ENCODE data around the gene ARHGAP18.
A peak's percentile ranks its signal among the peaks of the same experiment; 100 is the strongest.

Gene ARHGAP18

DNA sequence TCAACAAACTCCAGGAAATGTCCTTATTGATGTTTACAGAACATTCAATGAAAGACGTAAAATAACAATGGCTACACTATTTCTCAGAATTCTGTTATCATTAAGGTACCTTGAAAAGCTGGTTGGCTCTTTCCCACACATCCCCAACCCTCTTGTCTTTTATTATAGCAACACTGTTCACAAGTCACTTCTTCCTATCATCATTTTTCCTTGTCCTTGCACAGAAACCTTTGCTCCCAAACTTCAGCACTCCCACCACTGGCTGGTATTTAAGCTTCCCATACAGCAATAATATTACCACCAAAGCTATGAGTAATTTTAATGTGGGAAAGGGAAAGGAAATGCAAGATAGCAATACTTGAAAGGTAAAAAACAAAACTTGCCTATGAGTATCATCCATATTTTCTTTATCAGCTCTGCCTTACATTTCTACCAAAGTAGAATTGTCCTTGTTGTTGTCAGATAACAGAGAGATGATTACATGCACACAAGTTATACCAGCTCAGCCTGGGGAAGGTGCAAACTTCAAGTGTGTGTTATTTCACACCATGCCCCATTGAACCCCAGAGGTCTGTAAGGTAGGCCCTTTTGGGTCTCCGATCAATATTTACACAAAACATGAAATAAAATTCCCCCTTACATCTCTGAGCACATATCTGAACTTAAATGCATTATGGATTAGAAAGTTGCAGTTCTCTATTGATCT, 32.2 kb downstream of the ARHGAP18 start:
- in situ Hi-C loops (cut with MboI; ENCODE audit: low pct_unique_long_range_greater_than_20kb, low sequenced_read_pairs, unreplicated experiment): no loop called here
- TF ChIP-seq, protein P1, sequence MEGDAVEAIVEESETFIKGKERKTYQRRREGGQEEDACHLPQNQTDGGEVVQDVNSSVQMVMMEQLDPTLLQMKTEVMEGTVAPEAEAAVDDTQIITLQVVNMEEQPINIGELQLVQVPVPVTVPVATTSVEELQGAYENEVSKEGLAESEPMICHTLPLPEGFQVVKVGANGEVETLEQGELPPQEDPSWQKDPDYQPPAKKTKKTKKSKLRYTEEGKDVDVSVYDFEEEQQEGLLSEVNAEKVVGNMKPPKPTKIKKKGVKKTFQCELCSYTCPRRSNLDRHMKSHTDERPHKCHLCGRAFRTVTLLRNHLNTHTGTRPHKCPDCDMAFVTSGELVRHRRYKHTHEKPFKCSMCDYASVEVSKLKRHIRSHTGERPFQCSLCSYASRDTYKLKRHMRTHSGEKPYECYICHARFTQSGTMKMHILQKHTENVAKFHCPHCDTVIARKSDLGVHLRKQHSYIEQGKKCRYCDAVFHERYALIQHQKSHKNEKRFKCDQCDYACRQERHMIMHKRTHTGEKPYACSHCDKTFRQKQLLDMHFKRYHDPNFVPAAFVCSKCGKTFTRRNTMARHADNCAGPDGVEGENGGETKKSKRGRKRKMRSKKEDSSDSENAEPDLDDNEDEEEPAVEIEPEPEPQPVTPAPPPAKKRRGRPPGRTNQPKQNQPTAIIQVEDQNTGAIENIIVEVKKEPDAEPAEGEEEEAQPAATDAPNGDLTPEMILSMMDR (IDR thresholded peaks at IDR 0.05; ENCODE audit: extremely low read depth, insufficient read depth, missing control alignments): no peak
- DNase-seq (ENCODE audit: low spot score): no peak

DNA sequence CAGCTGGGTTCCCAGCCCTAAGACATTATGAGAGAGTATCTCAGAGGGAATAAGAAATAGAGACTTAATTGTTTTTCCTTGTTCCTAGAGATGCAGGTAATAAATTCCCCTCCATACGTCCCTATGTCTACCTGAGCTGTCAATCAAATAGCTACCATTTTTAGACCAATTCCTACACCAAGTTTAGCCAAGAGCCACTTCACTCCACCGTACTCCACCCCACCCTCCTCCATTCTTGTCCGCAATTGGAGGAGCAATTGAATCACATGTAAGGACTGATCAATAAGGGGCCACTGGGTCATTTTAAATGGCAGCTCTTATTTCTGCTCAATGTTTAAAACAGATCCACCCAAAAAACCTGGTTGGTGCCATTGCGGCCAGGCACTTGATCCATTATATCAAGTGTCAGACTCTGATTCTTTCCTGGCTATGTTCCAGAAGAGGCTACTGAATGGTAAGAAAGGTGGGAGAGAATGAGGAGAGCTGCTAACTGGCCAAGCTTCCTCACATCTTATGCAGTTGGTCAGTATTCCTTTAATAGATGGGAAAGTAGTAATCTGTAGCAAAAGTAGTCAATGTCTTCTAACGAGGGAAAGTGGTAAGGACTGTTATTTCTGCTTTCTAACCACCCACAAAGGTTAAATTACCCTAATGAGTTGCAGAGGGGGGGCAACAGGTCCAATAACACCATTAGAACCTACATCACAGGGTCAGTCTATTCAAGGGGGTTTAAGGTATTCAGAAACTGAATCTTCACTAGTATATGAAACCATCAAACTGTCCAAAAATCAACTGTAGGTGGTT, 34.1 kb downstream of the ARHGAP18 start:
- no peak for DNase-seq (ENCODE audit: low spot score)
- TF ChIP-seq, protein P1 (IDR thresholded peaks at IDR 0.05; ENCODE audit: extremely low read depth, insufficient read depth, missing control alignments): no peak
- in situ Hi-C loops (cut with MboI; ENCODE audit: low pct_unique_long_range_greater_than_20kb, low sequenced_read_pairs, unreplicated experiment): no loop called here

DNA sequence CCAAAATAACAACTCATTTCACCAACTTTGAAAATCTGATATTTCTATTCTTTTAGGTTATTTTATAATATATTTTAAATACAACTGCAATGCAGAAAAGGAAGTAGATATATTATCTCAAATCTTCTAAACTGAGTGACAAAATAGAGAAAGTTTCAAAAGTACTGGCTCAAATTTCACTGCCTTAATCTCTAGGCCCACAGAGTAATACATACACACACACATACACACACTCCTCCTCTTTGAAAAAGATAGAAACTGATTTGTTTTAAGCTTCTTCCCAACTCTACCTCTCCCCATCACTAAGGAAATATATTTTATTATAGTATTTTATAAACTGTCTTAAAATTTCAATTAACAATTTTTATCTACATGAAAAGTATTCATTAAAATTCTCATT, 36.2 kb downstream of the ARHGAP18 start:
- TF ChIP-seq, protein P1 (IDR thresholded peaks at IDR 0.05; ENCODE audit: extremely low read depth, insufficient read depth, missing control alignments): no peak
- in situ Hi-C loops (cut with MboI; ENCODE audit: low pct_unique_long_range_greater_than_20kb, low sequenced_read_pairs, unreplicated experiment): no loop called here
- no peak for DNase-seq (ENCODE audit: low spot score)

DNA sequence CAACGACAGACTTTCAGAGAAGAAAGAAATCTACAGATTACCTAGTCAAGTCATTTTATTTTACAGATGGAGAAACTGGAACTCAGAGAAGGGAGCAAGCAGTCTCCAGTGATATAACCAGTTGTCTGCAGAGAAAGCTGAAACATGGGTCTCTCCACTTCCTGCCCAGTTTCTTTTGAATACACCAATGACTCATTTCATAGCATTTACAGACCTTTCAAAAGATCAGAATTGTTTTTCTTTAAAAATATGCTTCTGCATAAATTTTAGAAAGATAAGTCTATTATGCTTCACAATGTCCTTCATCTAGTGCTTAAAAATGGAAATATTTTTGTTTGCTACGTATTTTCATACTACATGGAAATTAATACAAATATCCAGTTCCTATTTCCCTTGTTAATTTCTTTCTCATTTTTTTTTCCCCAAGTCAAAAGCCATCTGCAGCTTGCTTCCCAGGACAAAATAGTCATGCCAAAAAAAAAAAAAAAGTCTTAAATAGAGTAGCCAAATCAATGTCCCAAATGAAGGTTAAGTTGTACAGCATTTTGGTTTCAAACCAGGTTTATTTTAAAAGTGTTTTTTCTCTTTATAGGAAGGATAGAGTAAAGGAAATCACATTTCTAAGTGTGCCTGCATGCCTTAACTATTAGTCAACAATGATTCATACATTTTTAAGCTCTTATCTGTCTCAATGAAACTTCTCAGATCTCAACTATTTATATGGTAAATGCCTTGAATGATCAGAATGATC, 36.9 kb downstream of the ARHGAP18 start:
- peak; percentile 60 for DNase-seq (ENCODE audit: low spot score)
- TF ChIP-seq, protein P1 (IDR thresholded peaks at IDR 0.05; ENCODE audit: extremely low read depth, insufficient read depth, missing control alignments): no peak

DNA sequence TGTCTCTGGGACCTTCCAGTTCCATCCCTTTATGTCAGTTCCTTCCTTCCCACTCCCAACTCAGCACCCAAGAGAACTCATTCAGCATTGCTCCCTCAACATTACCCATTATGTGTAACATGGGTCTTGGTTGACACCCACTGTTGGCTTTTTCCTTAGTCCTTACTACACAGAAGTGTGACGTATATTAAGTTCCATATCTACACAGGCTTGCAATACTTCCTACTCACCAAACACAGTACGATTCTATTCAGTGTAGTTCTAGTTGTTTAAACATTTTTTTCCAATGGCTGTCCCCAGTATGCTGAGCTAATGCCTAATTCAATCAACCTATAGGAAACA, 37.7 kb downstream of the ARHGAP18 start:
- TF ChIP-seq, protein P1 (IDR thresholded peaks at IDR 0.05; ENCODE audit: extremely low read depth, insufficient read depth, missing control alignments): no peak
- no peak for DNase-seq (ENCODE audit: low spot score)
- in situ Hi-C loops (cut with MboI; ENCODE audit: low pct_unique_long_range_greater_than_20kb, low sequenced_read_pairs, unreplicated experiment): no loop called here

More for the DNA sequence above, 36.9 kb downstream of the ARHGAP18 start:
- in situ Hi-C loops (cut with MboI; ENCODE audit: low pct_unique_long_range_greater_than_20kb, low sequenced_read_pairs, unreplicated experiment): no loop called here
